Measurements from ENCODE around the gene SETDB1. TPM values are rescaled to one million over a fixed set of nuclear protein-coding genes. Genes with fewer than 3 reads are reported as not detected.

The SETDB1 gene
- total and polyA plus RNA-seq, 2 of the 13 experiments (the other 11 are each of a cell fraction or from before 2014, with no cell fraction given): 33.1 to 34.6 TPM

- no peak for TF ChIP-seq MYNN (CRISPR knock-in tag; IDR thresholded peaks at IDR 0.05; ENCODE audit: low read depth)
- TF ChIP-seq ZNF260 (CRISPR knock-in tag; IDR thresholded peaks at IDR 0.05; ENCODE audit: borderline replicate concordance, low read depth): no peak
- no peak for TF ChIP-seq ZNF484 (CRISPR knock-in tag; IDR thresholded peaks at IDR 0.05; ENCODE audit: borderline replicate concordance, low read depth)
- TF ChIP-seq KDM2A (CRISPR knock-in tag; IDR thresholded peaks at IDR 0.05; ENCODE audit: borderline replicate concordance, low read depth): peak; percentile 36; the same call in 1 of the 2 replicates
- no peak for TF ChIP-seq CENPX (CRISPR knock-in tag; IDR thresholded peaks at IDR 0.05)
- TF ChIP-seq SIX1 (CRISPR knock-in tag; IDR thresholded peaks at IDR 0.05; ENCODE audit: borderline replicate concordance): no peak
- no peak for TF ChIP-seq HNRNPK (IDR thresholded peaks at IDR 0.05; ENCODE audit: low read depth, low read length, poor library complexity, severe bottlenecking)
- no peak for TF ChIP-seq ARNT2 (CRISPR knock-in tag; IDR thresholded peaks at IDR 0.05; ENCODE audit: low read depth)
- TF ChIP-seq ZNF24 (IDR thresholded peaks at IDR 0.05): no peak
- no peak for TF ChIP-seq ZNF879 (CRISPR knock-in tag; IDR thresholded peaks at IDR 0.05)
- TF ChIP-seq ZFP90 (CRISPR knock-in tag; IDR thresholded peaks at IDR 0.05; ENCODE audit: borderline replicate concordance): no peak; the same call in 1 of the 2 replicates
- TF ChIP-seq KLF9 (CRISPR knock-in tag; IDR thresholded peaks at IDR 0.05; ENCODE audit: low read depth): no peak
- TF ChIP-seq ARID5B (CRISPR knock-in tag; IDR thresholded peaks at IDR 0.05): peak; percentile 74
- peak; percentile 99 for TF ChIP-seq ZNF770 (CRISPR knock-in tag; IDR thresholded peaks at IDR 0.05)
- TF ChIP-seq ZNF281 (CRISPR knock-in tag; IDR thresholded peaks at IDR 0.05; ENCODE audit: borderline replicate concordance): peak; percentile 76
- TF ChIP-seq MAF1 (CRISPR knock-in tag; IDR thresholded peaks at IDR 0.05; ENCODE audit: borderline replicate concordance): no peak
- no peak for TF ChIP-seq TBX3 (IDR thresholded peaks at IDR 0.05; ENCODE audit: borderline replicate concordance)
- peak; percentile 18; the same call in 1 of the 2 replicates for TF ChIP-seq ZNF225 (CRISPR knock-in tag; IDR thresholded peaks at IDR 0.05)
- no peak for TF ChIP-seq PAX8 (CRISPR knock-in tag; IDR thresholded peaks at IDR 0.05; ENCODE audit: borderline replicate concordance)
Observed at GRCh38 chr1:150981805-150982712, 55.9 kb downstream of the SETDB1 start, which contains the start of gene ANXA9 (continued).
